HL-60 (cell line): Measurements from ENCODE around the gene PLEKHA5.

Source experiments
- CTCF ChIP-seq: IDR thresholded peaks from one replicate; pipeline ENCODE4 v1.5.1; 2011; ENCODE audit warnings: low read length, control low read depth, inconsistent platforms; ENCODE audit not compliant: insufficient read depth
- POLR2AphosphoS5 ChIP-seq: IDR thresholded peaks from 2 replicates; pipeline ENCODE4 v1.6.1; 2012; ENCODE audit warnings: low read depth

DNA sequence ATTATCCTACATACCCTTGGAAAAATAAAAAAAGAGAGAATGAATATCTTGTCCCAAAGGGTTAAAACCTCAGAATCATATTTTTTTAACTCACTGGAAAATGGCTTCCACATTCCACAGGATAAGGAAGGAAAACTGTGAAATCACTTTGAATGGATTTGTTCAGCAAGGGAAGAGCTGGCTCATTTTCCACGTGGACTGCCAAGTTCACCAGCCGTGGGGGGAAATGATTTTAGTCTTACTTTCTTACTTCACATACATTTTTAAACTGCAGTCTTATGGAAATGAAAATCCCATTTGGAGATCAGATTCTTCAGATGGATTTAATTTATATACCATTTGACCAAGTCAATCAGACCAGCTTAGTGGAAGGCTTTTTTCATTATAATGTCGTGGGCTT is 279.8 kb downstream of the PLEKHA5 start:
- TF ChIP-seq CTCF (no peak), POLR2AphosphoS5 (no peak)
